Stimulated activated memory B cell treated with anti-CD40 and anti-IgM and Interleukin-4, amounts not matched to agents 10 μg/mL and 1 μg/mL and 100 μg/mL, for 72 hours (primary cell): Measurements from ENCODE around the gene DNAJC10.
"Not testable (repeated sequence)": the region's sequence is repeated elsewhere in the genome, so short reads cannot be mapped to it uniquely, and the experiment has no call there.

Experiments
- ATAC-seq: fragments of 150-1000 bp; cut with Tn5 transposase; 2 replicates; pipeline ENCODE4 v1.10.0; 2021
- H3K27ac Mint-ChIP-seq: one replicate; pipeline ENCODE4 v1.8.0; 2022; ENCODE audit warnings: mild to moderate bottlenecking, mixed read lengths
- H3K27me3 Mint-ChIP-seq: one replicate; pipeline ENCODE4 v1.8.0; 2022; ENCODE audit warnings: mixed read lengths
- H3K36me3 Mint-ChIP-seq: one replicate; pipeline ENCODE4 v1.8.0; 2022; ENCODE audit warnings: mixed read lengths
- H3K4me1 Mint-ChIP-seq: one replicate; pipeline ENCODE4 v1.8.0; 2022; ENCODE audit warnings: mixed read lengths
- H3K4me3 Mint-ChIP-seq: one replicate; pipeline ENCODE4 v1.8.0; 2022; ENCODE audit warnings: mild to moderate bottlenecking, moderate library complexity, mixed read lengths
- H3K9me3 Mint-ChIP-seq: one replicate; pipeline ENCODE4 v1.8.0; 2022; ENCODE audit warnings: mixed read lengths

The DNAJC10 gene

DNA sequence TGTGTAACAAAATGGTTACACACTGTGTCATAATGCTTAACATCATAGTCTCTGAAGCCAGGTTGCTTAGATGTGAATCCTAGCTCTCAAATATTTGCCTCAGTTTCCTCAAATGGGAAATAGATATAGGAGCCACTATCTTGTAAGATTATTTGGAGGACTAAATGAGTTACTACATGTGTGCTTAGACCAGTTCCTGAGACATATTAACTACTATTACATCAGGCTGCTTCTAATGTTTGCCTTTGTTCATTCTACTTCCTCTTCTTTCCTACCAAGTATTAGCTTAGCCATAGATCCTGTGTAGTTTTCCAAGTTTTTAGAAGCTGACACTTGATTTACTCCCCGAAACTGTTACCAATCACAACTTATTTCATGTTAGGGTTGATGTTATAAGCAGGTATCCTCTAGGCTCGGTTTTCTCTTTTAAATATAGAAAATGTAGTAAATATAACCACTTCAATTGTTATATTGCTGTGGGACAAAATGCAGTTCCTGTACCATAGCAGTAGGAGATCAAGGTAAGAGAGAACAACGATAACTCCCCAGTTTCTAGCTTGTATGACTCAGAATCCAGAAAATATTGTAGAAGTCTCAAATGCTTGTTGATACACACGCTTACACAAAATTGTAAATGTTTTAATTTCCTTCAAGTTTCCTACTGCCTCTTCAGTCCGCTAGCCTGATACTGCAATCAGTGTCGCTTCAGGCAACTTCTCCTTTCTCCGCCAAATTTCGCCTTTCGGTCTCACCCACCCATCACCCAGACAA lies 751 bp upstream of the DNAJC10 start:
- H3K27me3 Mint-ChIP-seq, result peaks cover 6% of the 10 kb centered on the region
- ATAC-seq, result no peak
- H3K4me1 Mint-ChIP-seq, result peaks cover 19% of the 10 kb centered on the region
- H3K4me3 Mint-ChIP-seq, result no peak overlapping the region
- peaks cover 4% of the 10 kb centered on the region for H3K9me3 Mint-ChIP-seq
- H3K36me3 Mint-ChIP-seq, result no peaks in the 10 kb centered on the region
- no peak overlapping the region for H3K27ac Mint-ChIP-seq

DNA sequence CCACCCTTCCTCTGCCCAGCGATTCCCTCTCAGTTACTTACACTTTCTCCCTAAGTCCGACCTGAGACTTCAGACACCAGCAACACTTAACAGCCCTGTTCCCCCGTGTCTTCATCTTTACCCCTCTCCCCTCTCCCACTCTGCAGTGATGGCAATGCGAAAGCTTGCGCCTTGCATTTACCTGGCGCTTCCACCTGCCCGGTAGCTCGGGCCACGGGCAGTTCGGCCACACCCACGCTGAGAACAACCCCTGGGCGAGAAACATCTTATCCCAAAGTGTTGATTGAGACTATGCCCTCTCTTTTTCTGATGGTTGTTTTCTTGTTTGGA lies 558 bp downstream of the DNAJC10 start:
- H3K4me3 Mint-ChIP-seq, result no peak overlapping the region
- ATAC-seq, result no peak
- no peak overlapping the region for H3K27ac Mint-ChIP-seq
- H3K36me3 Mint-ChIP-seq, result peaks cover 6% of the 10 kb centered on the region
- no peaks in the 10 kb centered on the region for H3K9me3 Mint-ChIP-seq
- no peaks in the 10 kb centered on the region for H3K27me3 Mint-ChIP-seq
- peaks cover 25% of the 10 kb centered on the region for H3K4me1 Mint-ChIP-seq

DNA sequence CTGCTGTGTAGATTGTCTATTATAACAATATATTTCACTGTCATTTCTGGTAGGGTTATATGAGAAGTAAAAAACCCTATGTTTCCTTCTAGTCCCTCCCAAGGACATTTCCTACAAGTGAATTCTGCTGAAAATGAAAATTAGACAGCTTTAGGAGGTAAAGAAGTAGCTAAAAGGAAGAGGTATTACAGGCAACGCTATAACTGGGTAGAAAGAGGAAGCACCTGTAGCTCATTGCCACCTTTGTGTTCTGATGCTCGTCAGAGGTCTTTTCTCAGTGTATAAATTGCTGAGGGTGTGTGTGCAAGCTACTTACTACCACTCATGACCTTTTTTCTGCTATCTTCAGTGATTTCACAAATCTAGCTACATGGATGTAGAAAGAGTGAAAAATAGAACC lies 1.4 kb downstream of the DNAJC10 start:
- Mint-ChIP-seq H3K27ac (no peak overlapping the region), H3K27me3 (no peaks in the 10 kb centered on the region), H3K9me3 (no peaks in the 10 kb centered on the region), H3K4me3 (no peak overlapping the region), H3K36me3 (peaks cover 6% of the 10 kb centered on the region), H3K4me1 (peaks cover 25% of the 10 kb centered on the region)
- peak; percentile 72 for ATAC-seq

DNA sequence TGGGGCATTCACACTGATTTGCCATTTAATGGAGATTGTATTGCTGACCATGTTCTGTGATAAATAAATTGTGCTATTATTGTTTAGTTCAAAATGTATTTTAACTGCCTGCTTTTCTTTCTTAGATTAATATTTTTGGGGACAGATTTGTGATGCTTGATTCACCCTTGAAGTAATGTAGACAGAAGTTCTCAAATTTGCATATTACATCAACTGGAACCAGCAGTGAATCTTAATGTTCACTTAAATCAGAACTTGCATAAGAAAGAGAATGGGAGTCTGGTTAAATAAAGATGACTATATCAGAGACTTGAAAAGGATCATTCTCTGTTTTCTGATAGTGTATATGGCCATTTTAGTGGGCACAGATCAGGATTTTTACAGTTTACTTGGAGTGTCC lies 1.8 kb downstream of the DNAJC10 start:
- peaks cover 25% of the 10 kb centered on the region for H3K4me1 Mint-ChIP-seq
- no peaks in the 10 kb centered on the region for H3K27me3 Mint-ChIP-seq
- no peak overlapping the region for H3K27ac Mint-ChIP-seq
- peaks cover 6% of the 10 kb centered on the region for H3K36me3 Mint-ChIP-seq
- H3K9me3 Mint-ChIP-seq, result no peaks in the 10 kb centered on the region
- no peak overlapping the region for H3K4me3 Mint-ChIP-seq
- ATAC-seq, result no peak

DNA sequence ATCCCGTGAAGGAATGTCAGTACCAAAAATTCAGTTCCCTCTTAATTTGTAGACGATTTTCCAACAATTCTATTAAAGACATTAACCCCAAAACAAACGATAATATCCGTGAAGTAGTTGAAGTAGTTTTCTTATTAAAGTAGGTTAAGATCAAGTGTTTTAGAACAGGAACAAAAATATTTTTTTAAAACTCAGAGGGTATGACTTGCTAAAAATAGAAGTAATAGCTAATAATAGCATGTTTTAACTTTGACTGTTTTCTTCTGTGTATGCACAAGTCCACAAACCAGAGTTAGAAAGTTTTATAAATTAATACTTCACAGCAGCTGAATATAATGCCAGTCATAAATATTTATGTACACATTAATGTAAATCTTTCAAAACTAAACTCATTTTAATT lies 2.4 kb downstream of the DNAJC10 start:
- no peak overlapping the region for H3K27ac Mint-ChIP-seq
- peak overlapping the region; percentile 16 for H3K4me3 Mint-ChIP-seq
- no peak for ATAC-seq
- peaks cover 23% of the 10 kb centered on the region for H3K4me1 Mint-ChIP-seq
- H3K9me3 Mint-ChIP-seq, result no peaks in the 10 kb centered on the region
- no peaks in the 10 kb centered on the region for H3K27me3 Mint-ChIP-seq
- H3K36me3 Mint-ChIP-seq, result peaks cover 6% of the 10 kb centered on the region

DNA sequence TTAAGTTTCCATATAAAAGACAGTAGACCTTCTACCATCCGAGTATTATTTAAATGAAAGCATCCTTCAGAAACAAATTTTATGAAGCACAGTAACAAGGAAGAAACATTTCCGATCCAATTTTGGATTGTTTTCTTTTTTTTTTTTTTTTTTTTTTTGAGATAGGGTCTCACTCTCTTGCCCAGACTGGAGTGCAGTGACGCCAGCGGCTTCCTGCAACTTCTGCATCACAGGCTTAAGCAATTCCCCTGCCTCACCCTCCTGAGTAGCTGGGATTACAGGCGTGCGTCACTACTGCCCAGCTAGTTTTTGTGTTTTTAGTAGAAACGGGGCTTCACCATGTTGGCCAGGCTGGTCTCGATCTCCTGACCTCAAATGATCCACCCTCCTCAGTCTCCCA lies 3.1 kb downstream of the DNAJC10 start:
- not testable (repeated sequence) for ATAC-seq, H3K9me3 Mint-ChIP-seq, H3K4me3 Mint-ChIP-seq, H3K27me3 Mint-ChIP-seq, H3K27ac Mint-ChIP-seq, H3K36me3 Mint-ChIP-seq
- H3K4me1 Mint-ChIP-seq, result peaks cover 17% of the 10 kb centered on the region

DNA sequence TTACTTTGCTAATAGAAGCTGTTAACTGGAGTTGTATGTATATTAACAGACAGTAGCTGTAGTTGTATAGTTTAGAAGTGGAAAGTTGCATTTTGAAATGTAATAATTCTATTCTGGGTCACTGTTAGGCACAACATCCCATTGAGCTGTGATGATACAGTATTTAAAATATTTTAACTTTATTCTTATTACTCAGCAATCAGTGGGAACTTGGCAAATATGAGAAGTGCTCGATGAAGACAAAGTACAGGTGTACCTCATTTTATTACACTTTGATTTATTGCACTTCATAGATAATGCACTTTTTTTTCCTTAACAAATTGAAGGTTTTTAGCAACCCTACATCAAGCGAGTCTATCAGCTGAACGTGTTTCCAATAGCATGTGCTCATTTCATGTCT lies 8.6 kb downstream of the DNAJC10 start:
- Mint-ChIP-seq H3K27me3 (no peaks in the 10 kb centered on the region), H3K36me3 (peaks cover 21% of the 10 kb centered on the region), H3K9me3 (no peaks in the 10 kb centered on the region), H3K27ac (no peak overlapping the region), H3K4me3 (no peak overlapping the region), H3K4me1 (peaks cover 13% of the 10 kb centered on the region)
- no peak for ATAC-seq

DNA sequence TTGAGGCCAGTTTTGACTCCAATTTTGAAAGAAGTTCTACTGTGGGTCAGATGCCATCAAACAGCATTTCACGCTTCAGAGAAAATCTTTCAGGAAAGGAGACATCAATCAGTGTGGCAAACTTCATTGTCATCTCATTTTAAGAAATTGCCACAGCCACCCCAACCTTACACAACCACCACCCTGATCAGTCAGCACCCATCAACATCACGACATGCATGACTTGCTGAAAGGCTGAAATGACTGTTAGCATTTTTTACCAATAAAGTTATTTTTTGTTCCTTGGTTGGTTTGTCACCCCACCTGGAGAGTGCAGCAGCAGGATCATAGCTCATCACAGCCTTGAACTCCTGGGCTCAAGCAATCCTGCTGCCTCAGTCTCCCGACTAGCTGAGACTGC lies 10.4 kb downstream of the DNAJC10 start:
- H3K9me3 Mint-ChIP-seq, result no peaks in the 10 kb centered on the region
- no peak overlapping the region for H3K27ac Mint-ChIP-seq
- no peak for ATAC-seq
- H3K4me3 Mint-ChIP-seq, result no peak overlapping the region
- H3K27me3 Mint-ChIP-seq, result no peaks in the 10 kb centered on the region
- peaks cover 15% of the 10 kb centered on the region for H3K4me1 Mint-ChIP-seq
- peaks cover 26% of the 10 kb centered on the region for H3K36me3 Mint-ChIP-seq

DNA sequence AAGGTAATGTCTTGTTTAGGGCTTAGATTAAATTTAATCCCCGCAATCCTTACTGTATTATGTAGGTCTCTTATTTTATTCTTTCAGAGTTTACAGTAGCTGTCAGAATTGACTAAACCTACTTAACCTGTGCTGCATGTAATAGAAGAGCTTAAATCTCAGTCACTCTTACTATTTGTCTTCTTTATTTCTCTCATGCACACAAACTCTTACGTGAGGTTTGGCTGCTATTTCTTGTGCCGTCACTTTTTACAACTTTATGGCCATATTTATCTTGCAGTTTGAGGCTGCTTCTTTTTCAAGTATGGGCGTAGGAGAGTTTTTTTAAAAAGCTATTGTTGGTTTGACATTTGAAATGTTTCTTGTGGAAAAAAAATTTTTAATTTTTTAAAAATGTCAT lies 12.0 kb downstream of the DNAJC10 start:
- H3K36me3 Mint-ChIP-seq, result peaks cover 41% of the 10 kb centered on the region

DNA sequence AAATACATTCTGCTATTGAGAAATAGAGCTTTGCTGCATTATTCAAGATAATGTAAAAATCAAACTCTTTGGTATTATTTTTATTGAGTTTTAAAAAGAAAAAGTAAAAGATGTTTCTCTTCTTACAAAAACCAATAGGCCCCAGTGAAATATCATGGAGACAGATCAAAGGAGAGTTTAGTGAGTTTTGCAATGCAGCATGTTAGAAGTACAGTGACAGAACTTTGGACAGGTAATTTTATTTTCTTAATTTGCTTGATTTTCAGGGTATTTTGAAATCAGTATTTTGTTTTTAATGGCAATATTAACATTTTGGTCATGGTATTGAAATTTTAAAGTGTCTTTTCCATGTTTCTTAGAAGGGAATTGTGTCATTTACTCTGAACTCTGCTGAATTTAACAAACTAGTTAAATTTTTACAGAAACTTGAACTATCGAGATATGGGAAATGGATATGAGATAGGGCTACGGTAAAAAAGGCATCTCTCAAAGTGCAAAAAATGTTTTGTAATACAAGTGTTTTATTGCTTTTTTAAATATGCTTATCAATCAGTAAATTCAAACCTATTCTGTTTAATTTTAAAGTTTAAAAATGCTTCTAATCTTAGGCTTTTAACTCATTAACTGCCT lies 13.8 kb downstream of the DNAJC10 start:
- H3K27ac Mint-ChIP-seq, result no peak overlapping the region

More for the DNA sequence above, 12.0 kb downstream of the DNAJC10 start:
- H3K4me3 Mint-ChIP-seq, result no peak overlapping the region
- H3K27ac Mint-ChIP-seq, result no peak overlapping the region
- peaks cover 22% of the 10 kb centered on the region for H3K4me1 Mint-ChIP-seq
- no peaks in the 10 kb centered on the region for H3K9me3 Mint-ChIP-seq
- no peak for ATAC-seq
- H3K27me3 Mint-ChIP-seq, result no peaks in the 10 kb centered on the region

DNA sequence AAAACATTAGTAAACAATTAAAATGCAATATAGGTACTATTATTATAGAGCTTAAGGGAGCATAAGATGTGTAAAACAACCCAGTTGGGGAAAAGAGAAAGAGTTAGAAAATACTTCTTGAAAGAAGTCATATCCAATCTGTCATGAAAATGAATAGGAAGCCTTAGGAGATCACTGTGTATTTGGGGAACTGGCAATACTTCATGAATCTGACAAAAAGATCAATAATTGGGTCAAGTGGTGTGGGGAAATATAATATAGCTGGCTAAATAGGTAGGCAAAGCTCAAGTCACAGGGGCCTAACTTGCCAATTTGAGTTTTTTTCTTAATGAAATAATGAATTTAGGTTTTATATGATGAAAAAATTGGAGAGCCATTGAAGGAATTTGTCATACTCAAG lies 14.4 kb downstream of the DNAJC10 start:
- Mint-ChIP-seq H3K9me3 (no peaks in the 10 kb centered on the region), H3K4me1 (peaks cover 34% of the 10 kb centered on the region), H3K36me3 (peaks cover 45% of the 10 kb centered on the region), H3K4me3 (no peak overlapping the region), H3K27ac (no peak overlapping the region), H3K27me3 (no peaks in the 10 kb centered on the region)
- ATAC-seq, result no peak

More for the DNA sequence above, 13.8 kb downstream of the DNAJC10 start:
- no peak overlapping the region for H3K4me3 Mint-ChIP-seq
- H3K9me3 Mint-ChIP-seq, result no peaks in the 10 kb centered on the region
- H3K4me1 Mint-ChIP-seq, result peaks cover 29% of the 10 kb centered on the region
- no peak for ATAC-seq
- peaks cover 45% of the 10 kb centered on the region for H3K36me3 Mint-ChIP-seq
- no peaks in the 10 kb centered on the region for H3K27me3 Mint-ChIP-seq

DNA sequence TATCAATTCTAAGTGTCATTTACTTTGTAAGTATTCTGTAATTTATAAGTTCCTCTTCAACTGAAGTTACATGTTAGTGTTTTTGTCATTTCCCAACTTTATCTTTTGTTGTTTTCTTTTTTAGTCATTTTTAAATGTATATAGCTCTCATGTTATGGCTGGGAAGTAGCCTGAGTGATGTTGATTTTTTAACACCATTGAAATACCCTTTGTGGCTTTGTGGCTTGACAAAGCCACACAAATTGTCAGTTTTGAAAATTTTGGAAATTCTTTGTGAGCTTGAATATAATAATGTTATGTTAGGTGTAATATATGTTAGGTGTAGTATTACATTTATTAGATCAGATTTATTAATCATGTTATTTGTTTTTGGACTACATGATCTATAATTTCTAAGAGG lies 16.7 kb downstream of the DNAJC10 start:
- H3K27me3 Mint-ChIP-seq, result no peaks in the 10 kb centered on the region
- H3K4me1 Mint-ChIP-seq, result peaks cover 27% of the 10 kb centered on the region
- no peak overlapping the region for H3K27ac Mint-ChIP-seq
- H3K4me3 Mint-ChIP-seq, result no peak overlapping the region
- ATAC-seq, result no peak
- no peaks in the 10 kb centered on the region for H3K9me3 Mint-ChIP-seq
- peaks cover 50% of the 10 kb centered on the region for H3K36me3 Mint-ChIP-seq

DNA sequence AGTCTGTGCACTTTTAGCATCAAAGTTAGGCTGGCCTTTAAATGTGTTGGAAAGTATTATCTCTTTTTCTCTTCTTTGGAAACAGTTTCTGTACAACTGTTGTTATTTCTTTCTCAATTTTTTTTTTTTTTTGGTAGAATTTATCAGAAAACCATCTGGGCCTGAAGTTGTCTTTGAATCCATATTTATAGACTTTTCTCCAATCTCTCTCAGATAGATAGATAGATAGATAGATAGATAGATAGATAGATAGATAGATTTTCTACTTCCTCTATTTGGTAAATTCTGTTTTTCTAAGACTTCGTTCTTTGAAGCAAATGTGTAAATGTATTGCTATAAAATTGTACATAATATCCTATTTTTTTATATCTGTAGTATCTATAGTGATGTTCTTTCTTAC lies 17.5 kb downstream of the DNAJC10 start:
- H3K27me3 Mint-ChIP-seq, result no peaks in the 10 kb centered on the region
- H3K36me3 Mint-ChIP-seq, result peaks cover 59% of the 10 kb centered on the region
- no peaks in the 10 kb centered on the region for H3K9me3 Mint-ChIP-seq
- peaks cover 27% of the 10 kb centered on the region for H3K4me1 Mint-ChIP-seq
- no peak overlapping the region for H3K27ac Mint-ChIP-seq
- ATAC-seq, result no peak
- no peak overlapping the region for H3K4me3 Mint-ChIP-seq

DNA sequence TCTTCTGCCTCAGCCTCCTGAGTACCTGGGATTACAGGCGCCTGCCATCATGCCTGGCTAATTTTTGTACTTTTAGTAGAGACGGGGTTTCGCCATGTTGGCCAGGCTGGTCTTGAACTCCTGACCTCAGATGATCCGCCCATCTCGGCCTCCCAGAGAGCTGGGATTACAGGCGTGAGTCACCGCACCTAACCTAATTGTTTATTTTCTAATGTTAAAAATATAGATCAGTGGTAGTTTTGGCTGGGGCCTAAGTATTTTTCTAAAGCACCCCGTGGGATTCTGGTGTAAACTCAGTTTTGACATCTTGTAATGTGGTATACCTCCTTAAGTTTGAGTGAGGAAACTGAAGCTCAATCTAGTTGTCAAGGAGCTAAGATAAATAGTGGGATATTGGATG lies 20.8 kb downstream of the DNAJC10 start:
- not testable (repeated sequence) for H3K27me3 Mint-ChIP-seq, H3K27ac Mint-ChIP-seq, H3K9me3 Mint-ChIP-seq

DNA sequence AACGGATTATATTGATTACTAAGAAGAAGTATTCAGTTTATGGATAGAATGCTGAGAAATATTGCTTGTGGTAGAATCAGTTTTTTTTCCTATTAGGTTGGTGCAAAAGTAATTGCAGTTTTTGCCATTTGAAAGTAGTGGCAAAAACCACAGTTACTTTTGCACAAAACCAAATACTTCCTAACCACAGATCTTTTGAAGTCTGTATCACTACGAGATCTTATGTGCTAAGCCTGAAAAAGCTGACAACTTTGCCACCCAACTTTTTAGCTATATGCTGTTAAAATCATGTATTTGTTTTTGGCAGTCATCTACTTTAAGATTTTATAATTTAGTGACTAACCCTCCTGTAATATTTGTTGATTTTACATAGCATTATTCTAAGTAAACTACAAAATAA lies 24.6 kb downstream of the DNAJC10 start:
- no peak overlapping the region for H3K27ac Mint-ChIP-seq
- H3K9me3 Mint-ChIP-seq, result no peaks in the 10 kb centered on the region
- peaks cover 62% of the 10 kb centered on the region for H3K36me3 Mint-ChIP-seq
- H3K4me3 Mint-ChIP-seq, result no peak overlapping the region
- H3K4me1 Mint-ChIP-seq, result no peaks in the 10 kb centered on the region
- ATAC-seq, result no peak
- no peaks in the 10 kb centered on the region for H3K27me3 Mint-ChIP-seq

More for the DNA sequence above, 20.8 kb downstream of the DNAJC10 start:
- H3K4me3 Mint-ChIP-seq, ATAC-seq: not testable (repeated sequence)
- Mint-ChIP-seq H3K36me3 (peaks cover 48% of the 10 kb centered on the region), H3K4me1 (peaks cover 18% of the 10 kb centered on the region)

DNA sequence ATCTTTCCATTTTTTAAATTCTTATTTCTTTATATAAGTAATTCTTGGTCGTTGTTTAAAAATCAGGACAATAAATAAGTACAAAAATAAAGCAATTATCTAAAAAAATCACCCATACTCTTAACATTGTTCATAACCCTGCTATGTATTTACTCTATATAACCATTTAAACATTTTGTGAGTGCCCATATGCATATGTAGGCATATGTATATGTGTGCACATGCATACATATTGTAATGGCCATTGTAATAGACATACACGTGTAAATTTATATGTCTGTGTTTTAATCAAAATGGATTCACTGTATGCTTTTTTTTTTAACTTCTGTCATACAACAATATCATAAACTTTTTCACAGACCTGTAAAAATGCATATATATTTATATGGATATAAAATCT lies 25.6 kb downstream of the DNAJC10 start:
- Mint-ChIP-seq H3K4me3 (no peak overlapping the region), H3K4me1 (no peaks in the 10 kb centered on the region), H3K27me3 (no peaks in the 10 kb centered on the region), H3K36me3 (peaks cover 72% of the 10 kb centered on the region), H3K9me3 (no peaks in the 10 kb centered on the region), H3K27ac (no peak overlapping the region)
- no peak for ATAC-seq
